Measurements from ENCODE around the gene CAMK1D.

DNA sequence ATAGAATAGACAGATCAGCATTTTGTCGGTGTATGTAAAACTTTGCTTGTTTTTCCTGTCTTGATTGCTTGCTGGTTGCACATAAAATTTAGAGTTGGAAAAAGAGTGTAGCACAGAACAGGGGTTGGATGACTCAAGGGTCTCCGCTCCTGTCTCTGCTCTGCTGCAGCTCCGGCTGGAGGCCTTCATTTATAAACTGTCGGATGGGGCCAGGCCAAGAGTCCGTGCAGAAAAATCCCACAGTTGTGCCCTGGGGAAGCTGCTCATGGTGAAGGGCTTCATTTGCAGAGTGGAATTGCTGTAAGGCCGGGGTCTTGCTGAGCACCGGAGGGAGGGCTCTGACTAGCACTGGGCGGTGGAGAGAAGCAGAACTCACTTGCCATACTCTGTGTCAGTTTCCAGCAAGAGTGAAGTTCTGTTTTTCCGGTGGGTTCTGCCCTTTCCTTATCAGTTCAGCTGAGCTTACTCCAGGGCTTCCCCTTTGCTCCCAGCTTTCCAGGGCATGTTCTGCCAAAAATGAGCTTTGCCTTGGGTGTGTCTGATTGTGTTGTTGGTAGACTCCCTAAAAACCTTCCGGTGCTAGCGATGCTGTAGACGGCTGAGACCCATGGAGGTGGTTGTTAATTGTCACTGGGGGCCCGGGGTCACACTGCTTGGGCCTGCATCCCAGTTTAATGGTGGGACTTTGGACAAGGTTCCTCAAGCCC lies 67.2 kb downstream of the CAMK1D start:
- TF ChIP-seq POLR2A (IDR thresholded peaks at IDR 0.05) (no peak), POLR2AphosphoS5 (IDR thresholded peaks at IDR 0.05) (no peak)
- TF ChIP-seq, protein P1, sequence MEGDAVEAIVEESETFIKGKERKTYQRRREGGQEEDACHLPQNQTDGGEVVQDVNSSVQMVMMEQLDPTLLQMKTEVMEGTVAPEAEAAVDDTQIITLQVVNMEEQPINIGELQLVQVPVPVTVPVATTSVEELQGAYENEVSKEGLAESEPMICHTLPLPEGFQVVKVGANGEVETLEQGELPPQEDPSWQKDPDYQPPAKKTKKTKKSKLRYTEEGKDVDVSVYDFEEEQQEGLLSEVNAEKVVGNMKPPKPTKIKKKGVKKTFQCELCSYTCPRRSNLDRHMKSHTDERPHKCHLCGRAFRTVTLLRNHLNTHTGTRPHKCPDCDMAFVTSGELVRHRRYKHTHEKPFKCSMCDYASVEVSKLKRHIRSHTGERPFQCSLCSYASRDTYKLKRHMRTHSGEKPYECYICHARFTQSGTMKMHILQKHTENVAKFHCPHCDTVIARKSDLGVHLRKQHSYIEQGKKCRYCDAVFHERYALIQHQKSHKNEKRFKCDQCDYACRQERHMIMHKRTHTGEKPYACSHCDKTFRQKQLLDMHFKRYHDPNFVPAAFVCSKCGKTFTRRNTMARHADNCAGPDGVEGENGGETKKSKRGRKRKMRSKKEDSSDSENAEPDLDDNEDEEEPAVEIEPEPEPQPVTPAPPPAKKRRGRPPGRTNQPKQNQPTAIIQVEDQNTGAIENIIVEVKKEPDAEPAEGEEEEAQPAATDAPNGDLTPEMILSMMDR (IDR thresholded peaks at IDR 0.05), result no peak

Measured in breast epithelium (tissue), 3 donors.